Stimulated activated CD8-positive, alpha-beta memory T cell treated with anti-CD3 and anti-CD28 coated beads, Interleukin-2, amount 100 ng/mL, for 48 hours (primary cell): ENCODE results near the gene ARSB.
"Not testable (repeated sequence)": the region's sequence is repeated elsewhere in the genome, so short reads cannot be mapped to it uniquely, and the experiment has no call there.

ENCODE experiments used
- DNase-seq, 2 donors: peaks; one replicate each; pipeline ENCODE4 v3.0.0-alpha.2; 2020; ENCODE audit warnings: low read depth in 2 of 2

The ARSB gene

GRCh38 chr5:78751872-78752271, 233.2 kb downstream of the ARSB start:
- no peak for DNase-seq

GRCh38 chr5:78750281-78750680, 234.8 kb downstream of the ARSB start:
- DNase-seq = no peak

GRCh38 chr5:78747705-78748359, 237.3 kb downstream of the ARSB start:
- DNase-seq = no peak

DNA sequence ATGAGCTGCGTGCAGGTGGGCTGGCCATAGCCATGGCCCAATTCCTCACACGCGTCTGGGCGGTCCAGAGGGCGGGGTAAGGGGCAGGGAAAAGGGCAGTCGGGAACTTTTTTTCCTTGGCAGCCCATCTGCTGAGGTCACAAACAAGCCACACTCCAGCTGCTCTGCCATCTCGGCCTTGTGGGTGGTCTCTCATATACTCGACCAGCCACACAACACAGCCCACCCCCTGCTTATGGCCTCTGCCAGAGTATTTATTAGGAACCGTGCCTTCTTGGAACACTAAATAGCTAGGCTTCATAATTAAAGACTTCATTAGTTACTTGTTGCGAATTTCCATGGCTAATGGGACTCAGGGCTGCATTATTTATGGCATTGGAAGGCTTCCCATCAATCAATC, 238.1 kb downstream of the ARSB start:
- DNase-seq = no peak

DNA sequence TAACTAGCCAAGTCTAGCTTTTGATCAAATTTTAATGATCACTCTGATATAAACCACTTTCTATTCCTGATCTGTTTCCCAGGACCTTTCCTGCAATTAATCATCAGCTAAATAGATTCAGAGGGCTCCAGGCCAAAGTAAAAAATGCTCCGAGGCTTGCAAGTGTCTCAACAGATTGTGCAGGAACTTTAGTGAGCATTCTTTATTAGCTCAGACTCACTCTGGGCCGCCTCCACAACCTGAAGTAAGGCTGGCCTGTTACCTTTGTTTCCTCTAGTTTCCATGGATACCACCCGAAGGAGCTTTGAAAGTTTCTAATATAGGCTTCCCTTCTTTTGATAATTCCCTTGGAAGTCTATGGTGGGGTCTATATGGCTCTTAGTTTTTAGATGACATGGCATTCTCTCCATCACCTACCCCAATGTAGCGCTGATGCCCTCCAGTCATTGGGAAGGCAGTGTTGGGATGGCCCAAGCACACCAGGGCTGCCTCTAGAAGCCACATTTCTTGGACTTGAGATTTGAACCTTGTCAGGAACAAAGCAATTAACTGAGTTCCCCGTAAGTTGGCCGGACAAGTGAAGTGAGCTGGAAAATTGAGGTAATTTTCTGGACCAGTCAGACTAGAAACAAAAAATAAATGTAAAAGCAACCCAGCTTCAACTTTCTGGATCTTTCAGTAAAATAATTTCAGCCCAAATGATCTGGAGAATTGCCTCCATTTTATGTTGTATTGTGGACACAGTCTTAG, 238.9 kb downstream of the ARSB start:
- no peak for DNase-seq

- no peak for DNase-seq
Observed at GRCh38 chr5:78744951-78745534, 240.1 kb downstream of the ARSB start.

- no peak for DNase-seq
Observed at GRCh38 chr5:78741019-78741418, 244.1 kb downstream of the ARSB start.

GRCh38 chr5:78738693-78739300, 246.3 kb downstream of the ARSB start:
- no peak for DNase-seq

DNA sequence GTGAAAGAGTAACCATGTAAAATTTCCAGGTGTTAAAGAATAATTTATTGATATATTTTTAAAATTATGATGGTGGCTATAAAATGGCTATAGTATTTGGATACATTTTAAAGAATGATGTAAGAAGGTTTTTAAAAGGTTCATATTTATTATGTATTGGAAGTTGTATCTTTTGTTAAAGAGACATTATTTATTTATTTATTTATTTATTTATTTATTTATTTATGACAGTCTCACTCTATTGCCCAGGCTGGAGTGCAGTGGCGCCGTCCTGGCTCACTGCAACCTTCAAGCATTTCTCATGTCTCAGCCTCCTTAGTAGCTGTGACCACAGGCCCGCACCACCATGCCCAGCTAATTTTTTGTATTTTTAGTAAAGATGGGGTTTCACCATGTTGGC, 247.0 kb downstream of the ARSB start:
- DNase-seq = no peak

DNA sequence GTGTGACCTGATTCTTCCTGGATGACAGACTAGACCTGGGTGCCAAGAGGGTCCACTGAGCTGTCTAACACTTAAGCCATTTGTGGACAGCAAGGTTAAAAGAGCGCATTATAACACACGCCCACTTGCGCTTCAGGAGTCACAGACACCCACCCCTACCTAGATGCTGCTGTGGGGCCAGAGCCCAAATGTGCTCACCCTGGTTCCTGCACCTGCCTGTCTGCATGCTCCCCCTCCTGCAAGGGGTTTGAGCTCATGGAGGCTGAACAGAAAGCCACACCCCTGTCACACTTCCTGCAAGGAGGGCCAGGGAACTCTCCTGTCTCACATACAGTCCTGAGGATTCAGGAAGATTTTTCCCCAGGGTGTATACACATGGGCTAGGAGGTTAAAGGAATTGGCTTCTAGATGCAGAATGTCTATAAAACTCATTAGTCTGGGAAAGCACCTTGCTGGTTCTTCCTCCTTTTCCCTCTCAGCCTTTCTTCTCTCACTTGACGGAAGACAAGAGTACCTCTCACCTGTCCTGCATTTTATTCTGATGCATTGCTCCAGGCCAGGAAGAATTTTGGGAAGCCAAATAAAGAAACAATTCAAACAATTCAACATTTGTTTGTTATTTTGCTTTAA, 249.2 kb downstream of the ARSB start:
- DNase-seq = no peak

DNA sequence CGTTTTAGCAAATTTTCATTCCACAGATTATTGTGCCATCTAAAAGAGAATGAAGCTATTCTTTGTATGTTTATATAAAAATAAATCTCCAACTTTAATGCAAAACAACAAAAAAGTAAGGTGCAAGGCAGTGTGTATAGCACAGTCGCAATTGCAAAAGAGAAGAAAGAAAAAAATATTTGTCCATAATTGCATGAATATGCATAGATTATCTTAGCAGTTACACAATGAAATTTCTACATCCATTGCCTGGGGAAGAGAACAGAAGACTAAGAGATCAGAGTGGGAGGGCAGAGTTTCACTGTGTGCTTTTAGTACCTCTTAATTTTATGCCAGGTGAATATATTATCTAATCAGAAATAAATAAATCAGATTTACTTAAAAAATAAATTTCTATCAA, 250.2 kb downstream of the ARSB start:
- no peak for DNase-seq

GRCh38 chr5:78734094-78734845, 250.8 kb downstream of the ARSB start:
- no peak for DNase-seq

GRCh38 chr5:78732721-78733120, 252.4 kb downstream of the ARSB start:
- not testable (repeated sequence) for DNase-seq

DNA sequence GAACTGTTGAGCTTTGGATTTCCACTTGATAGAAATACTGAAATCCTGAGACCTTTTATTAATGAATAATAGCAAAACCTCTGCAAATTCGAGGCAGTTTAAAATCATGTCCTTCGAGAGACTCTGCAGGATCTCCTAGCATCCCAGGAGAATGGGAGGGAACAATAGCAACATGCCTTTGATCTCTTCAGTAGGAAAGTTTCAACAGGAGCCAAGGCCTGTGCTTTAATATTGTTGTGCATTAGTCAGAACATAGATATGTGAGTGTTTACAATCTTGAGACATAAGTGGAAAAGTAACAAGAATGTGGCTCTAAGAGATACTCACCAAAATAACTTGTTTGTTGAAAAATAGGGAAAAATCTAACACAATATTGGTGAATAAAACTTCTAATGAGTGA, 253.2 kb downstream of the ARSB start:
- no peak for DNase-seq

DNA sequence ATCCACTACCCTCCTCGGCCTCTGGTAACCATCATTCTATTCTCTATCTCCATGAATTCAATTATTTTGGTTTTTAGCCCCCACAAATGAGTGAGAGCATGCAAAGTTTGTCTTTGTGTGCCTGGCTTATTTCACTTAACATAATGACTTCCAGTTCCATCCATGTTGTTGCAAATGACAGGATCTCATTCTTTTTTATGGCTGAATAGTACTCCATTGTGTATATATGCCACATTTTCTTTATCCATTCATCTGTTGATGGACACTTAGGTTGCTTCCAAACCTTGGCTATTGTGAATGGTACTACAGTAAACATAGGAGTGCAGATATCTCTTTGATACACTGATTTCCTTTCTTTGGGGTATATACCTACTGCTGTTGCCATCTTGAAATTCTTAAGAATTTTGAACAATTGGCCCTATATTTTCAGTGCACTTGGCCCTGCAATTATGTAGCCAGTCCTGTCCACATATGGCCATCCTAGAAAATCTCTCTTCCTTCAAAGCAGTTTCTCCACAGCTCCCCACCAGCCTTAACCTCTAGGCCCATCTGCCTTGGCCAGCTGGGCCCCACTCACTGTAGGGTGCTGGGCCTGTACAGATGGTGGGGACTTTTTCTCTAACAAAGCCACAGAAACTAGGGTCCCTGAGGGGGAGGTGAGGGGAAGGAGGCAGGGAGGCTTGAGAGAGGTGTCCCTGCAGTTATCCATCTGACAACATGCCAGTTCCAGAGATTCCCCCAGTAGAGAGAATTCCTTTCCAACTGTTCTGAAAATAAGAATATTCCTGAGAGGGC, 254.6 kb downstream of the ARSB start:
- no peak for DNase-seq

GRCh38 chr5:78727786-78728761, 257.0 kb downstream of the ARSB start:
- DNase-seq = no peak
